GM18505 (cell line): ENCODE measurements around the gene TCIRG1.

Source experiments
- ATAC-seq: cut with Tn5 transposase; IDR thresholded peaks from one replicate; pipeline ENCODE4 v1.9.1; 2021; ENCODE audit not compliant: unreplicated experiment
- POLR2A ChIP-seq: IDR thresholded peaks from 4 replicates; pipeline ENCODE4 v1.6.1; 2011; ENCODE audit warnings: borderline replicate concordance; ENCODE audit not compliant: insufficient read depth, insufficient read length; ENCODE audit errors: extremely low read depth

Gene TCIRG1

GRCh38 chr11:68041617-68042218 lies 2.9 kb downstream of the TCIRG1 start:
- TF ChIP-seq POLR2A, result no peak
- no peak for ATAC-seq

- TF ChIP-seq POLR2A, result no peak
- ATAC-seq, result no peak
Observed at GRCh38 chr11:68042219-68043028, 3.6 kb downstream of the TCIRG1 start.

DNA sequence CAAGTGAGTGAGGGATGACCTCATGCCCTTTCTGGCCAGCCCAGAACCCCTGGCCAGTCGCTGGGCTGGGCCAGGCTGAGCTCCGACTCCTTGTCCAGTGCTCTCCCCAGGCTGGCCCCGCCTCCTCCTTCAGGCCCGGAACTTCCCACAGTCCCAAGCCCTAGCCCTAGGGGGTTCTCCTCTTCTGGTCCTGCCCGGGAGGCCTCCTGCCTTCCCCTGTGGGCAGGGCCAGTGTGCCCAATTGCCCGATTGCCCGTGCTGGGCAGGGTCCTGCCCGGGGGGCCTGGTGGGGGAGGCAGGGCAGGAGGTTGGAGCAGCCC lies 4.2 kb downstream of the TCIRG1 start:
- TF ChIP-seq POLR2A, result no peak

GRCh38 chr11:68043349-68044144 lies 4.7 kb downstream of the TCIRG1 start:
- TF ChIP-seq POLR2A, result no peak

More for the DNA sequence above, 4.2 kb downstream of the TCIRG1 start:
- no peak for ATAC-seq

GRCh38 chr11:68044145-68044813 lies 5.5 kb downstream of the TCIRG1 start:
- TF ChIP-seq POLR2A, result no peak
- no peak for ATAC-seq

More at GRCh38 chr11:68043349-68044144, 4.7 kb downstream of the TCIRG1 start:
- no peak for ATAC-seq

- no peak for TF ChIP-seq POLR2A
- no peak for ATAC-seq
Observed at GRCh38 chr11:68044898-68045351, 6.1 kb downstream of the TCIRG1 start.

GRCh38 chr11:68047437-68048290 lies 8.8 kb downstream of the TCIRG1 start:
- TF ChIP-seq POLR2A, result no peak
- no peak for ATAC-seq

DNA sequence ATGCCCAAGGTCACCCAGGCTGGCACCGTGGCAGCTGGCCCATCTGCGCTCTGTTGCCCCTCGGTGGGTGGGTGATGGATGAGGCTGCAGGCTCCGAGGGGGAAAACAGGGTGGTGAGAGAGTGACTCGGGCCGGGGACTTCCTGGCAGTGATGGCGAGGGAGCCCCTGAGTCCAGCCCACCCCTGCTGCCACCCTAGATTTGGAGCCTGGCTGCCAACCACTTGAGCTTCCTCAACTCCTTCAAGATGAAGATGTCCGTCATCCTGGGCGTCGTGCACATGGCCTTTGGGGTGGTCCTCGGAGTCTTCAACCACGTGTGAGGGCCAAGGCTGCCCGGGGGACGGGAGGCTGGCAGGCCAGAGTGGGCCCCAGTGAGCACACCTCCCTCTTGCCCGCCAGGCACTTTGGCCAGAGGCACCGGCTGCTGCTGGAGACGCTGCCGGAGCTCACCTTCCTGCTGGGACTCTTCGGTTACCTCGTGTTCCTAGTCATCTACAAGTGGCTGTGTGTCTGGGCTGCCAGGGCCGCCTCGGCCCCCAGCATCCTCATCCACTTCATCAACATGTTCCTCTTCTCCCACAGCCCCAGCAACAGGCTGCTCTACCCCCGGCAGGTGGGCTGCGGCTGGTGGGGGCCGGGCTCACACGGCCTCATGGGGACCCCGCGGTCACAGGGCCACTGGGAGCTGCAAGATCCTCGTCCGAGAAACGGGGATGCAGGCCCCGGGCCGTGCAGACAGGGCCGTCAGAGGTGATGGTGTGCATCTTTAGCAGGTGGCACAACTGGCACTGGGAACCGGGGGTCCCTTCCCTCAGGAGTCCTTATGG lies 10.1 kb downstream of the TCIRG1 start:
- ATAC-seq, result no peak
- no peak for TF ChIP-seq POLR2A

DNA sequence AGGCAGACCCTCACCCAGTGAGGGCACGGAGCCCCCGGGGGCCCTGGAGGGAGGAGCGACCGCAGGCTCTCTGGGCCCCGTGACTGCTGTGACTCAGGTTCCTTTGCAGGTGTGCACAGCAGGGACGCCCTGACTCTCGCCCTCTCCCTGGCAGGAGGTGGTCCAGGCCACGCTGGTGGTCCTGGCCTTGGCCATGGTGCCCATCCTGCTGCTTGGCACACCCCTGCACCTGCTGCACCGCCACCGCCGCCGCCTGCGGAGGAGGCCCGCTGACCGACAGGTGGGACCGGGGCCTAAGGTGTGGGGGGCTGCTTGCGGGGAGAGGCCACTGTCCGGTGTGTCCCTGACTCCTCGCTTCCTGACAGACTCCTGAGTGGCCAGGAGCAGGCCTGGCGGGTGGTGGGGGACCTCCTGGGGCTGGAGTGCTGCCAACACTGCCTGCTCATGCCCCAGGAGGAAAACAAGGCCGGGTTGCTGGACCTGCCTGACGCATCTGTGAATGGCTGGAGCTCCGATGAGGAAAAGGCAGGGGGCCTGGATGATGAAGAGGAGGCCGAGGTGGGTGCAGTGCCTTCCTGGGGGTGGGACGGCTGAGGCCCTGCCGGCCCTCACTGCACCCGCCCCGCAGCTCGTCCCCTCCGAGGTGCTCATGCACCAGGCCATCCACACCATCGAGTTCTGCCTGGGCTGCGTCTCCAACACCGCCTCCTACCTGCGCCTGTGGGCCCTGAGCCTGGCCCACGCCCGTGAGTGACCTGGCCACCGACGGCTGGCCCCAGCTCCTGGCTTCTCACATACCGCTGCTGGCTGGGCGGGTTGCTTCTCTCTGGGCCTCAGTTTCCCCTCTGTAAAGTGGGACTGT lies 10.9 kb downstream of the TCIRG1 start:
- no peak for ATAC-seq
- TF ChIP-seq POLR2A, result no peak

- ATAC-seq, result no peak
- no peak for TF ChIP-seq POLR2A
Observed at GRCh38 chr11:68050371-68050841, 11.6 kb downstream of the TCIRG1 start.
